ENCODE results near the gene TET2.

TET2 gene

GRCh38 chr4:105230287-105230686 lies 83.6 kb downstream of the TET2 start:
- DNase-seq (no peak), ATAC-seq (no peak)
- Mint-ChIP-seq H3K27me3 (no peaks in the 10 kb centered on the region), H3K27ac (no peak overlapping the region), H3K4me1 (peaks cover 8% of the 10 kb centered on the region), H3K4me3 (no peak overlapping the region), H3K9me3 (no peaks in the 10 kb centered on the region)

DNA sequence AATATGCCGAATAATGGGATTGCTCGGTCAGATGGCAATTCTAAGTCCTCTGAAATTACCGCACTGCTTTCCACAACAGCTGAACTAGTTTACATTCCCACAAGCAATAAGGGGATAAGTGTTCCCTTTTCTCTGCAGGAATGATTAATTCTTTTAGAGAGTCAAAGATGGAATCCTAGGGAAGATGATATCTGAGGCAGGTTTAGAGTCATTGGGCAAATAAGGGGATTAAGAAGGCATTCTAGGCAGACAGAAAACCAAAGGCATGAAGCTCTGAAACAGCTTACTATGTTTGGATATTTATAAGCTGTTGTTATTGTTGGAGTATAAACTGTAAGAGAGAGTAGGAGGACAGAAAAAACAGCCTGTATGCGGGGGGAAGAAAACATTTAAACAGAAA lies 85.7 kb downstream of the TET2 start:
- no peaks in the 10 kb centered on the region for H3K27me3 Mint-ChIP-seq
- no peak overlapping the region for H3K4me3 Mint-ChIP-seq
- ATAC-seq (no peak), DNase-seq (no peak)
- H3K4me1 Mint-ChIP-seq = peaks cover 13% of the 10 kb centered on the region
- H3K9me3 Mint-ChIP-seq = no peaks in the 10 kb centered on the region
- H3K27ac Mint-ChIP-seq = no peak overlapping the region

GRCh38 chr4:105234582-105234981 lies 87.9 kb downstream of the TET2 start:
- H3K4me3 Mint-ChIP-seq = no peak overlapping the region
- H3K27me3 Mint-ChIP-seq = no peaks in the 10 kb centered on the region
- peaks cover 13% of the 10 kb centered on the region for H3K4me1 Mint-ChIP-seq
- DNase-seq (no peak), ATAC-seq (no peak)
- H3K9me3 Mint-ChIP-seq = no peaks in the 10 kb centered on the region
- H3K27ac Mint-ChIP-seq = no peak overlapping the region

- H3K27ac Mint-ChIP-seq = no peak overlapping the region
- peaks cover 9% of the 10 kb centered on the region for H3K4me1 Mint-ChIP-seq
- H3K9me3 Mint-ChIP-seq = no peaks in the 10 kb centered on the region
- no peak overlapping the region for H3K4me3 Mint-ChIP-seq
- ATAC-seq (no peak), DNase-seq (no peak)
- H3K27me3 Mint-ChIP-seq = no peaks in the 10 kb centered on the region
These were observed 89.7 kb downstream of the TET2 start for GRCh38 chr4:105236202-105236915.

DNA sequence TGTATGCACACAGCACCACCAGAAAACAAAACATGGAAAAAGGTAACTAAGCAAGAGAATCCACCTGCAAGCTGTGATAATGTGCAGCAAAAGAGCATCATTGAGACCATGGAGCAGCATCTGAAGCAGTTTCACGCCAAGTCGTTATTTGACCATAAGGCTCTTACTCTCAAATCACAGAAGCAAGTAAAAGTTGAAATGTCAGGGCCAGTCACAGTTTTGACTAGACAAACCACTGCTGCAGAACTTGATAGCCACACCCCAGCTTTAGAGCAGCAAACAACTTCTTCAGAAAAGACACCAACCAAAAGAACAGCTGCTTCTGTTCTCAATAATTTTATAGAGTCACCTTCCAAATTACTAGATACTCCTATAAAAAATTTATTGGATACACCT lies 90.2 kb downstream of the TET2 start:
- Mint-ChIP-seq H3K4me3 (no peak overlapping the region), H3K9me3 (no peaks in the 10 kb centered on the region), H3K4me1 (peaks cover 9% of the 10 kb centered on the region), H3K27me3 (no peaks in the 10 kb centered on the region), H3K27ac (no peak overlapping the region)
- DNase-seq (no peak), ATAC-seq (no peak)

DNA sequence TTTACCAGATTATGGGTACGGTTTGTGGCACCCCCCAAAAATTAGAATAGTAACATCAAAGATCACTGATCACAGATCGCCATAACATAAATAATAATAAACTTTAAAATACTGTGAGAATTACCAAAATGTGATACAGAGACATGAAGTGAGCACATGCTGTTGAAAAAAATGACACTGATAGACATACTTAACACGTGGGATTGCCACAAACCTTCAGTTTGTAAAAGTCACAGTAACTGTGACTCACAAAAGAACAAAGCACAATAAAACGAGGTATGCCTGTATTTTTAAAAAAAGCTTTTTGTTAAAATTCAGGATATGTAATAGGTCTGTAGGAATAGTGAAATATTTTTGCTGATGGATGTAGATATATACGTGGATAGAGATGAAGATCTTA lies 93.4 kb downstream of the TET2 start:
- H3K4me3 Mint-ChIP-seq = no peak overlapping the region
- peaks cover 9% of the 10 kb centered on the region for H3K4me1 Mint-ChIP-seq
- H3K27me3 Mint-ChIP-seq = no peaks in the 10 kb centered on the region
- no peak overlapping the region for H3K27ac Mint-ChIP-seq
- ATAC-seq = no peak
- no peaks in the 10 kb centered on the region for H3K9me3 Mint-ChIP-seq
- no peak for DNase-seq

DNA sequence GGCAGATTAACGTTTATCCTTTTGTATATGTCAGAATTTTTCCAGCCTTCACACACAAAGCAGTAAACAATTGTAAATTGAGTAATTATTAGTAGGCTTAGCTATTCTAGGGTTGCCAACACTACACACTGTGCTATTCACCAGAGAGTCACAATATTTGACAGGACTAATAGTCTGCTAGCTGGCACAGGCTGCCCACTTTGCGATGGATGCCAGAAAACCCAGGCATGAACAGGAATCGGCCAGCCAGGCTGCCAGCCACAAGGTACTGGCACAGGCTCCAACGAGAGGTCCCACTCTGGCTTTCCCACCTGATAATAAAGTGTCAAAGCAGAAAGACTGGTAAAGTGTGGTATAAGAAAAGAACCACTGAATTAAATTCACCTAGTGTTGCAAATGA lies 94.8 kb downstream of the TET2 start:
- ATAC-seq = no peak
- no peaks in the 10 kb centered on the region for H3K9me3 Mint-ChIP-seq
- no peak for DNase-seq
- no peak overlapping the region for H3K4me3 Mint-ChIP-seq
- no peaks in the 10 kb centered on the region for H3K27me3 Mint-ChIP-seq
- H3K4me1 Mint-ChIP-seq = no peaks in the 10 kb centered on the region
- H3K27ac Mint-ChIP-seq = no peak overlapping the region

DNA sequence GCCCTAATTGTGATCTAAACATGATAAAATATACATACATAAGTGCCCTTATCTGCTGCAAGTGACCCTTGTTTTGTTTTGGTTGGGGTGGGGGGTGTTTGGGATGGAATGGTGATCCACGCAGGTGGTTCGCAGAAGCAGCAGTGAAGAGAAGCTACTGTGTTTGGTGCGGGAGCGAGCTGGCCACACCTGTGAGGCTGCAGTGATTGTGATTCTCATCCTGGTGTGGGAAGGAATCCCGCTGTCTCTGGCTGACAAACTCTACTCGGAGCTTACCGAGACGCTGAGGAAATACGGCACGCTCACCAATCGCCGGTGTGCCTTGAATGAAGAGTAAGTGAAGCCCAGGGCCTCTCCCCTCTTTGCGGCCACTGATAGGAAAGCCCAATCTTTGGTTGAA lies 96.8 kb downstream of the TET2 start:
- Mint-ChIP-seq H3K27ac (no peak overlapping the region), H3K27me3 (no peaks in the 10 kb centered on the region), H3K9me3 (no peaks in the 10 kb centered on the region), H3K4me3 (no peak overlapping the region), H3K4me1 (no peaks in the 10 kb centered on the region)
- ATAC-seq (no peak), DNase-seq (no peak)

DNA sequence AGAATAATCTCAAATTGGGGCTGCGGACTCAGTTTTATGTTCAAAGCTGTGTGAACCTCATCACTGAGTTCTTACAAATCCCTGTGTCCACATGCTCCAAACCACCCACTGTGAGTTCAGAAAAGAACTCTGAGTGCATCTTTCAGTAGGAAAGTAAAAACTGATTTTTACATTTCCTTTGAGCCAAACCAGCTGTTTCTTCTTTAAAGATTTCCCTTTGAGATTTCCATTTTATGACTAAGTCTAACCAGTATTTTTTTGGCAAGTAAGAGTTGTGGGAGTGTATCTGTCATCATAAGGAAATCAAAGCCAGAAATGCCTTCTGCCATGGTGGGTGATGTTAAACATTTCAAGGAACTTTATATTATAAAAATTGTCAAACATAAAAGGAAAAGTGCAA lies 100.0 kb downstream of the TET2 start:
- no peak overlapping the region for H3K4me3 Mint-ChIP-seq
- H3K4me1 Mint-ChIP-seq = no peaks in the 10 kb centered on the region
- peaks cover under 1 to 1% of the 10 kb centered on the region in 2 donors for H3K9me3 Mint-ChIP-seq
- ATAC-seq (no peak), DNase-seq (no peak)
- H3K27me3 Mint-ChIP-seq = no peaks in the 10 kb centered on the region
- no peak overlapping the region for H3K27ac Mint-ChIP-seq

GRCh38 chr4:105248613-105249012 lies 101.9 kb downstream of the TET2 start:
- no peaks in the 10 kb centered on the region for H3K27me3 Mint-ChIP-seq
- no peak overlapping the region for H3K4me3 Mint-ChIP-seq
- no peak for DNase-seq
- no peak overlapping the region for H3K27ac Mint-ChIP-seq
- no peaks in the 10 kb centered on the region for H3K4me1 Mint-ChIP-seq
- ATAC-seq = no peak
- H3K9me3 Mint-ChIP-seq = peaks cover 6 to 7% of the 10 kb centered on the region in 2 donors

- Mint-ChIP-seq H3K4me3 (no peak overlapping the region), H3K27me3 (no peaks in the 10 kb centered on the region), H3K27ac (no peak overlapping the region), H3K4me1 (no peaks in the 10 kb centered on the region), H3K9me3 (peaks cover 0 to 10% of the 10 kb centered on the region in 2 donors)
- ATAC-seq (no peak), DNase-seq (no peak)
These were observed 111.3 kb downstream of the TET2 start for GRCh38 chr4:105257817-105258495.

GRCh38 chr4:105265689-105266088 lies 119.0 kb downstream of the TET2 start:
- Mint-ChIP-seq H3K27me3 (no peaks in the 10 kb centered on the region), H3K4me3 (no peak overlapping the region), H3K27ac (peak overlapping the region; percentile 26 to 30), H3K4me1 (peaks cover 3% of the 10 kb centered on the region), H3K9me3 (peaks cover 5 to 13% of the 10 kb centered on the region in 2 donors)
- no peak for DNase-seq
- ATAC-seq = no peak

DNA sequence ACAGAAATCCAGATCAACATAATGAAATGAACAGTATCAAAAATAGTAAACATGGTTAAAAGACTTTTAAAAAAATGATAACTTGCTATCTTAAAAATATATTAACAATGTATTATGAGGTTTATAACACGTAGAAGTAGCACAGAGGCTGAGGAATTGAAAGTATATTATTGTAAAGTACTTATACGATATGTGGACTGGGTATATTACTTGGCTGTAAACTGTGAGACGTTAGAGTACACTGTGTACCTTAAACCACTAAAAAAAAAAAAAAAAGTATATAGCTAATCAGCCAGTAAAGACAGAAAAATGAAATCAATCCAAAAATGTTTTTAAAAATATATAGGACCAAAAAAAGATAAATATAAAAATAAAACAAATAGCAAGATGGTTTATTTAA lies 120.6 kb downstream of the TET2 start:
- ATAC-seq (no peak), DNase-seq (no peak)
- Mint-ChIP-seq H3K4me3 (no peak overlapping the region), H3K4me1 (peaks cover 19% of the 10 kb centered on the region), H3K9me3 (peaks cover 8 to 13% of the 10 kb centered on the region in 2 donors), H3K27ac (no peak overlapping the region), H3K27me3 (no peaks in the 10 kb centered on the region)

DNA sequence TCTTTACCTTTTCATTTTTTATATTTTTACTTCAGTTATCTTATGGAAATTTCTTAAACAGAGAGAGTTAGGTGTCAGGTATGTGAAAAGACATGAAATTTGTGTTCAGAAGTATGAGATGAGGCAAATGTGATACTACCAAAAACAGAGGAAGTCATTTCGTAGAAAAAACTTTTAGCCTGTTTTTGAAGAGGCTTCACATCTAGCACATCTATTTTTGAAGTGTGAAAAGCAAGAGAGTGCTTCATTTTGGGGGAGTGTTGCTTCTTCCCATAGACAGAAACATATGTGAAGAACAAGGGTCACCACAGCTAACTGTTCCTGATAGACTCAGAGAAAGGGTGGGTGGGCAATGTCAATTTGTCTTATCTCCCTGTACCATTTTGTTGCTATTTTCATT lies 125.3 kb downstream of the TET2 start:
- DNase-seq (no peak), ATAC-seq (no peak)
- Mint-ChIP-seq H3K9me3 (peaks cover 5 to 13% of the 10 kb centered on the region in 2 donors), H3K4me1 (peaks cover 56% of the 10 kb centered on the region), H3K27ac (no peak overlapping the region), H3K27me3 (no peaks in the 10 kb centered on the region), H3K4me3 (no peak overlapping the region)

DNA sequence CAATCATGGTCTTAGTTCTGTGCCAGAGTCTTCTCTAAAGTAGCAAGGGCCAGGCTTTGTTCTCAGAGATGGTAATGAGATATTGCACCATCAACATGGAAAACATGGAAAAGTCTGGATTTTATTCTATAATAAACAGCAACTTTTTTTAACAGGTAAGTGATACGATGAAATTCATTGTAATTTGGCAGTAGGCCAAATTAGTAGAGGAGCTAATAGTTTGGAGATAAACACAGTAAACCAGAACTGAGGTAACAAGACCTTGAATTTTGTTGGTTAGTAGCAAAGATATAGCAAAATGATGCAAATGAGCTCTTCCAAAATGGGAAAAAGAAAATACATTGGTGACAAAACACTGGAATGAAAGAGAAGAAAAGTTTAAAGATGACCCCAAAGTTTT lies 126.6 kb downstream of the TET2 start:
- no peaks in the 10 kb centered on the region for H3K27me3 Mint-ChIP-seq
- peak overlapping the region in 1 of 2 donors; percentile 49 for H3K4me3 Mint-ChIP-seq
- peak overlapping the region in 1 of 2 donors; percentile 87 for H3K27ac Mint-ChIP-seq
- peaks cover 56% of the 10 kb centered on the region for H3K4me1 Mint-ChIP-seq
- DNase-seq (no peak), ATAC-seq (no peak)
- peaks cover 5 to 13% of the 10 kb centered on the region in 2 donors for H3K9me3 Mint-ChIP-seq

DNA sequence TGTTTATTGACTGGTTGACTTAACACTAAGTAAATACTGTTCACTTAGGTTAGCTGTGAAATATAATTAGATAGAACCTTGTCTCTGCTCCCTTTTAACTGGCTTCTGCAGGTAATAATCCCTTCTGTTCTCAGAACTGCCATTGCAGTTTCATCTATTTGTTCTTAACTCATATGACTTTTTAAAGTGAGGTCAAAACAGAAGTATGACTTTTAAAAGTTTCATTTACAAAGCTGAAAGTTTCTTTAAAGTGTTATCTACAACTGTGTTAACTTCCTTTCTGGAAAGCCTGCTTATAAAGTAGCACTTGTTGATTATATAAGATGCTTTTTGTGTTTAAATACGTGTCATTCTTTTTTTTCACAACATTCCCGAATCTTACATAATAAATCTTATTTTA lies 127.4 kb downstream of the TET2 start:
- ATAC-seq = no peak
- Mint-ChIP-seq H3K4me3 (no peak overlapping the region), H3K9me3 (peaks cover 5 to 13% of the 10 kb centered on the region in 2 donors), H3K27ac (no peak overlapping the region), H3K4me1 (peaks cover 56% of the 10 kb centered on the region), H3K27me3 (no peaks in the 10 kb centered on the region)
- DNase-seq = no peak

GRCh38 chr4:105274504-105274903 lies 127.8 kb downstream of the TET2 start:
- Mint-ChIP-seq H3K27me3 (no peaks in the 10 kb centered on the region), H3K4me1 (peaks cover 56% of the 10 kb centered on the region), H3K9me3 (peaks cover 5 to 11% of the 10 kb centered on the region in 2 donors), H3K4me3 (no peak overlapping the region), H3K27ac (no peak overlapping the region)
- ATAC-seq (no peak), DNase-seq (no peak)

Data from stimulated activated naive CD8-positive, alpha-beta T cell treated with anti-CD3 and anti-CD28 coated beads, Interleukin-15, amount 100 ng/mL, for 72 hours (primary cell).